IMR-90 (cell line): Measurements from ENCODE around the gene PCDHA1. TPM values are rescaled to one million over a fixed set of nuclear protein-coding genes. Genes with fewer than 3 reads are reported as not detected.

ENCODE experiments used
- ATAC-seq: fragments of 200-7000 bp; cut with Tn5 transposase; 2 replicates; pipeline ENCODE4 v1.9.1; 2020; ENCODE audit warnings: low read depth, mild to moderate bottlenecking, moderate library complexity
- BruUV-seq: library from RNA; stranded (reverse); fragments of 400-500 nt; replicated peaks from 2 replicates; lab custom pipeline; 2021; lab: Mats Ljungman, UMichigan
- CTCF ChIA-PET: fragments of 300-600 bp; formaldehyde crosslinking; extraction: SDS; loops from one replicate; lab custom pipeline; 2021; ENCODE audit warnings: antibody characterized with exemption; lab: Yijun Ruan, JAX
- POLR2A ChIA-PET: fragments of 300-600 bp; sonication (Branson Sonifier 250); formaldehyde crosslinking; loops from one replicate; lab custom pipeline; 2022; ENCODE audit warnings: antibody characterized with exemption; ENCODE audit not compliant: unreplicated experiment; lab: Charles Lee
- DNase-seq: peaks from one replicate; pipeline ENCODE4 v3.0.0; 2013
- H2AFZ ChIP-seq: replicated peaks from 2 replicates; pipeline ENCODE3; 2013; ENCODE audit warnings: low read length, mild to moderate bottlenecking; ENCODE audit not compliant: poor library complexity
- H2AK5ac ChIP-seq: 2 replicates; pipeline ENCODE4 v1.6.1; 2013; ENCODE audit warnings: low read depth, low read length, inconsistent platforms
- H2AK9ac ChIP-seq: replicated peaks from 2 replicates; pipeline ENCODE3; 2013; ENCODE audit warnings: mild to moderate bottlenecking, low read depth, low read length, moderate library complexity; ENCODE audit not compliant: poor library complexity
- H2BK120ac ChIP-seq: 2 replicates; pipeline ENCODE4 v1.6.1; 2013; ENCODE audit warnings: low read depth, low read length, inconsistent platforms
- H2BK15ac ChIP-seq: 3 replicates; pipeline ENCODE4 v1.6.1; 2013; ENCODE audit warnings: low read depth, low read length, inconsistent platforms
- H2BK20ac ChIP-seq: 2 replicates; pipeline ENCODE4 v1.6.1; 2013; ENCODE audit warnings: low read depth, mild to moderate bottlenecking, inconsistent platforms, low read length, moderate library complexity
- H2BK5ac ChIP-seq: 2 replicates; pipeline ENCODE4 v1.6.1; 2013; ENCODE audit warnings: mild to moderate bottlenecking, low read depth, low read length, inconsistent platforms; ENCODE audit not compliant: poor library complexity, severe bottlenecking
- H3K14ac ChIP-seq: replicated peaks from 2 replicates; pipeline ENCODE4 v1.6.1; 2013; ENCODE audit warnings: low read depth, low read length, inconsistent platforms
- H3K18ac ChIP-seq: 2 replicates; pipeline ENCODE4 v1.6.1; 2013; ENCODE audit warnings: low read depth, low read length, control low read depth
- H3K23ac ChIP-seq: 2 replicates; pipeline ENCODE4 v1.6.1; 2013; ENCODE audit warnings: low read depth, low read length, inconsistent platforms
- H3K27ac ChIP-seq: 2 replicates; pipeline ENCODE4 v1.5.1; 2013; ENCODE audit warnings: mild to moderate bottlenecking, control low read depth, low read length; ENCODE audit not compliant: insufficient read depth
- H3K27me3 ChIP-seq: 2 replicates; pipeline ENCODE4 v1.6.1; 2013; ENCODE audit warnings: low read length; ENCODE audit not compliant: control insufficient read depth, insufficient read depth
- H3K36me3 ChIP-seq: 2 replicates; pipeline ENCODE4 v1.6.1; 2013; ENCODE audit warnings: low read length, mixed read lengths; ENCODE audit not compliant: control insufficient read depth, insufficient read depth
- H3K4ac ChIP-seq: 2 replicates; pipeline ENCODE4 v1.6.1; 2013; ENCODE audit warnings: low read depth, low read length, inconsistent platforms
- H3K4me1 ChIP-seq: 2 replicates; pipeline ENCODE4 v1.6.1; 2013; ENCODE audit warnings: low read length, mixed read lengths; ENCODE audit not compliant: control insufficient read depth, insufficient read depth
- H3K4me2 ChIP-seq: 2 replicates; pipeline ENCODE4 v1.6.1; 2013; ENCODE audit warnings: low read depth, mild to moderate bottlenecking, control low read depth, low read length, moderate library complexity
- H3K4me3 ChIP-seq: 2 replicates; pipeline ENCODE4 v1.5.1; 2013; ENCODE audit warnings: low read depth, mild to moderate bottlenecking, control low read depth, low read length, moderate library complexity; ENCODE audit not compliant: insufficient read depth
- H3K56ac ChIP-seq: 2 replicates; pipeline ENCODE4 v1.6.1; 2013; ENCODE audit warnings: low read length, inconsistent platforms; ENCODE audit not compliant: insufficient read depth; ENCODE audit errors: extremely low read depth
- H3K79me1 ChIP-seq, 2 experiments: 2 replicates each; pipeline ENCODE4 v1.6.1; 2013; ENCODE audit warnings: low read length in 2 of 2, inconsistent platforms in 1 of 2, low read depth in 1 of 2
- H3K9ac ChIP-seq: 2 replicates; pipeline ENCODE4 v1.6.1; 2013; ENCODE audit warnings: low read depth, low read length, control low read depth
- H3K9me1 ChIP-seq: 2 replicates; pipeline ENCODE4 v1.6.1; 2013; ENCODE audit warnings: low read length, inconsistent platforms; ENCODE audit not compliant: insufficient read depth
- H3K9me3 ChIP-seq: 2 replicates; pipeline ENCODE4 v1.6.1; 2013; ENCODE audit warnings: low read length; ENCODE audit not compliant: control insufficient read depth, insufficient read depth
- H4K20me1 ChIP-seq: 2 replicates; pipeline ENCODE4 v1.6.1; 2013; ENCODE audit warnings: low read length, inconsistent platforms; ENCODE audit not compliant: insufficient read depth
- H4K5ac ChIP-seq: 2 replicates; pipeline ENCODE4 v1.6.1; 2013; ENCODE audit warnings: mild to moderate bottlenecking, low read depth, low read length, control low read depth
- H4K8ac ChIP-seq, 2 experiments: 2 replicates each; pipeline ENCODE4 v1.6.1; 2013; ENCODE audit warnings: low read depth in 2 of 2, low read length in 2 of 2, control low read depth in 1 of 2, inconsistent platforms in 1 of 2
- H4K91ac ChIP-seq: 2 replicates; pipeline ENCODE4 v1.6.1; 2013; ENCODE audit warnings: low read depth, low read length, inconsistent platforms; ENCODE audit not compliant: insufficient read depth
- BHLHE40 ChIP-seq: fragments of 150-350 bp; IDR thresholded peaks from 2 replicates; pipeline ENCODE4 v1.6.1; 2016; ENCODE audit warnings: mild to moderate bottlenecking, low read depth, low read length
- FOS ChIP-seq: fragments of 150-350 bp; IDR thresholded peaks from 2 replicates; pipeline ENCODE4 v1.6.1; 2016; ENCODE audit warnings: low read depth, low read length
- MAFK ChIP-seq: IDR thresholded peaks from 2 replicates; pipeline ENCODE4 v1.6.1; 2012; ENCODE audit warnings: low read depth, low read length, improper control_type of control experiment
- MAZ ChIP-seq: IDR thresholded peaks from 2 replicates; pipeline ENCODE4 v1.6.1; 2012; ENCODE audit warnings: low read depth, mild to moderate bottlenecking, low read length, improper control_type of control experiment, moderate library complexity, borderline replicate concordance
- NFE2L2 ChIP-seq: fragments of 150-350 bp; IDR thresholded peaks from 2 replicates; pipeline ENCODE4 v1.6.1; 2016; ENCODE audit warnings: low read depth, mild to moderate bottlenecking, low read length
- POLR2A ChIP-seq: IDR thresholded peaks from 2 replicates; pipeline ENCODE4 v1.6.1; 2012; ENCODE audit warnings: mild to moderate bottlenecking, low read depth, low read length
- RFX5 ChIP-seq: IDR thresholded peaks from 2 replicates; pipeline ENCODE4 v1.8.0; 2012; ENCODE audit warnings: low read depth, mild to moderate bottlenecking, low read length, moderate library complexity
- SMC3 ChIP-seq: fragments of 150-350 bp; IDR thresholded peaks from 2 replicates; pipeline ENCODE4 v1.6.1; 2016; ENCODE audit warnings: low read depth, mild to moderate bottlenecking, antibody characterized with exemption, low read length, moderate library complexity
- WGBS, 2 experiments: methylation state at CpG; one replicate each; pipeline versions ENCODE4 v1.1.5 to v1.1.7; 2013; ENCODE audit warnings: missing lambda C conversion rate in 2 of 2; ENCODE audit not compliant: insufficient read length in 1 of 2; ENCODE audit errors: extremely low coverage in 2 of 2; 5-methylcytosine and 5-hydroxymethylcytosine counted together
- dilution Hi-C: fragments of 300-500 bp; cut with HindIII; formaldehyde crosslinking; loops from one replicate; pipeline ENCODE4 v1.14.3; 2018; ENCODE audit warnings: low sequenced_read_pairs; ENCODE audit not compliant: unreplicated experiment
- in situ Hi-C: fragments of 300-500 bp; cut with MboI; formaldehyde crosslinking; loops from 3 replicates; pipeline ENCODE4 v1.14.3; 2019; ENCODE audit warnings: low sequenced_read_pairs, inconsistent platforms, mixed read lengths
- intact Hi-C: fragments of 100-400 bp; cut with micrococcal nuclease; formaldehyde crosslinking; loops from 2 replicates; pipeline ENCODE4 v1.10.0; 2022
- polyA plus RNA-seq, 3 experiments: library from polyadenylated mRNA; depleted of rRNA; stranded (reverse); fragments of >200 nt; gene quantifications; 2 replicates each; pipeline ENCODE4 v1.2.3, GENCODE V29; 2012; ENCODE audit warnings: low replicate concordance in 1 of 3
- total RNA-seq: library from RNA; depleted of rRNA; stranded (reverse); fragments of >200 nt; gene quantifications from 2 replicates; pipeline ENCODE4 v1.2.3, GENCODE V29; 2012
- TF ChIP-seq, protein P1 (sequence below): conservative IDR thresholded peaks from 2 replicates; pipeline ENCODE4 v1.5.1; 2012; ENCODE audit warnings: mild to moderate bottlenecking, low read depth, low read length, improper control_type of control experiment
- TF ChIP-seq, protein P2 (sequence below): fragments of 150-350 bp; IDR thresholded peaks from 2 replicates; pipeline ENCODE4 v1.6.1; 2017; ENCODE audit warnings: mild to moderate bottlenecking, antibody characterized with exemption, low read length, low read depth

Gene PCDHA1
- total and polyA plus RNA-seq, 2 of the 4 experiments (the other 2 are of a cell fraction): under 0.01 to 0.05 TPM

DNA sequence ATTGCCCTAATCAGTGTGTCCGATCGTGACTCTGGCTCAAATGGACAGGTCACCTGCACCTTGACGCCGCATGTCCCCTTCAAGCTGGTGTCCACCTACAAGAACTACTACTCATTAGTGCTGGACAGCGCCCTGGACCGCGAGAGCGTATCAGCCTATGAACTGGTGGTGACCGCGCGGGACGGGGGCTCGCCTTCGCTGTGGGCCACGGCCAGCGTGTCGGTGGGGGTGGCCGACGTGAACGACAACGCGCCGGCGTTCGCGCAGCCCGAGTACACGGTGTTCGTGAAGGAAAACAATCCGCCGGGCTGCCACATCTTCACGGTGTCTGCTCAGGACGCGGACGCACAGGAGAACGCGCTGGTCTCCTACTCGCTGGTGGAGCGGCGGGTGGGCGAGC is 97.4 kb downstream of the PCDHA1 start:
- intact Hi-C loops: no loop called here
- dilution Hi-C loops: no loop called here
- CTCF ChIA-PET: no interaction called here

More for the DNA sequence above, 97.4 kb downstream of the PCDHA1 start:
- no peaks in the 10 kb centered on the region for H3K36me3 ChIP-seq
- in situ Hi-C loops: no loop called here
- peaks cover 23% of the 10 kb centered on the region for H3K9me3 ChIP-seq
- BruUV-seq: no TSS peak
- no peak overlapping the region for H3K14ac ChIP-seq
- no peak overlapping the region for H2BK120ac ChIP-seq
- no peaks in the 10 kb centered on the region for H3K79me1 ChIP-seq
- ATAC-seq (no peak), DNase-seq (no peak)
- no peak overlapping the region for H3K4me2 ChIP-seq
- no peak overlapping the region for H2AK5ac ChIP-seq
- WGBS, 2 experiments: 51% methylated on average over 20 of the region's 41 CpGs; no CpG with 5 or more reads in 1 of the 2 experiments
- H2BK15ac ChIP-seq: no peak overlapping the region
- H3K9ac ChIP-seq: no peak overlapping the region
- no peak overlapping the region for H3K27ac ChIP-seq
- no peak overlapping the region for H2BK5ac ChIP-seq
- no peaks in the 10 kb centered on the region for H3K27me3 ChIP-seq
- POLR2A ChIA-PET: no interaction called here
- H3K23ac ChIP-seq: no peak overlapping the region
- H3K4me1 ChIP-seq: no peaks in the 10 kb centered on the region
- no peak overlapping the region for H3K18ac ChIP-seq
- no peak overlapping the region for H4K5ac ChIP-seq
- no peak overlapping the region for H3K4me3 ChIP-seq
- no peaks in the 10 kb centered on the region for H4K20me1 ChIP-seq
- H3K9me1 ChIP-seq: no peaks in the 10 kb centered on the region
- H4K91ac ChIP-seq: no peak overlapping the region
- H2AK9ac ChIP-seq: no peak overlapping the region
- no peak overlapping the region for H4K8ac ChIP-seq
- H3K56ac ChIP-seq: no peak overlapping the region
- H3K4ac ChIP-seq: no peak overlapping the region
- H2BK20ac ChIP-seq: no peak overlapping the region
- TF ChIP-seq MAFK (no peak), MAZ (no peak), FOS (no peak), RFX5 (no peak), POLR2A (no peak), SMC3 (no peak), BHLHE40 (no peak), NFE2L2 (no peak)
- TF ChIP-seq, protein P1, sequence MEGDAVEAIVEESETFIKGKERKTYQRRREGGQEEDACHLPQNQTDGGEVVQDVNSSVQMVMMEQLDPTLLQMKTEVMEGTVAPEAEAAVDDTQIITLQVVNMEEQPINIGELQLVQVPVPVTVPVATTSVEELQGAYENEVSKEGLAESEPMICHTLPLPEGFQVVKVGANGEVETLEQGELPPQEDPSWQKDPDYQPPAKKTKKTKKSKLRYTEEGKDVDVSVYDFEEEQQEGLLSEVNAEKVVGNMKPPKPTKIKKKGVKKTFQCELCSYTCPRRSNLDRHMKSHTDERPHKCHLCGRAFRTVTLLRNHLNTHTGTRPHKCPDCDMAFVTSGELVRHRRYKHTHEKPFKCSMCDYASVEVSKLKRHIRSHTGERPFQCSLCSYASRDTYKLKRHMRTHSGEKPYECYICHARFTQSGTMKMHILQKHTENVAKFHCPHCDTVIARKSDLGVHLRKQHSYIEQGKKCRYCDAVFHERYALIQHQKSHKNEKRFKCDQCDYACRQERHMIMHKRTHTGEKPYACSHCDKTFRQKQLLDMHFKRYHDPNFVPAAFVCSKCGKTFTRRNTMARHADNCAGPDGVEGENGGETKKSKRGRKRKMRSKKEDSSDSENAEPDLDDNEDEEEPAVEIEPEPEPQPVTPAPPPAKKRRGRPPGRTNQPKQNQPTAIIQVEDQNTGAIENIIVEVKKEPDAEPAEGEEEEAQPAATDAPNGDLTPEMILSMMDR: no peak
- TF ChIP-seq, protein P2, sequence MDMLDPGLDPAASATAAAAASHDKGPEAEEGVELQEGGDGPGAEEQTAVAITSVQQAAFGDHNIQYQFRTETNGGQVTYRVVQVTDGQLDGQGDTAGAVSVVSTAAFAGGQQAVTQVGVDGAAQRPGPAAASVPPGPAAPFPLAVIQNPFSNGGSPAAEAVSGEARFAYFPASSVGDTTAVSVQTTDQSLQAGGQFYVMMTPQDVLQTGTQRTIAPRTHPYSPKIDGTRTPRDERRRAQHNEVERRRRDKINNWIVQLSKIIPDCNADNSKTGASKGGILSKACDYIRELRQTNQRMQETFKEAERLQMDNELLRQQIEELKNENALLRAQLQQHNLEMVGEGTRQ: no peak
- H2AFZ ChIP-seq: no peak overlapping the region
